ENCODE results near the gene TMIE. TPM values are rescaled to one million over a fixed set of nuclear protein-coding genes. Genes with fewer than 3 reads are reported as not detected.

The TMIE gene
- polyA plus RNA-seq, 1 experiment: not detected

DNA sequence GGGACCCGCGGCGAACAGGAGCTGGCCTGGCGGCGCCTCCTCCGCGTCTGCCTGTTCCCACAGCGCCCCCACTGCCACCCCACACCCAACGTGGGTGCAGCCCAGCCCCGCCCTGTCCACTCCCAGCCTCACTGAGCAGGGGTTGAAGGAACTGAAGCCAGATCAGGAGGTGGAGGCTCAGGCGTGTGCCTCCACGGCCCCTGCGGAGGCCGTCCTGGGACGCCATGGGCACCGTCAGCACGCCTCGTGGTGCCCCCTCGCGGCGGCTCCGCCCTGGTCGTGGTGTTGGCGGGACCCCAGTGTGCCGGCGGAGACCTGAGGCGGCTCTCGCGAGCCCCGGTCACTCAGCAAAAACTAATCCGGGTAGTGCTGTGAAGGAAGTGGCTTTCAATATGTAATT is 55.5 kb downstream of the TMIE start:
- Histone ChIP-seq H3K9me3 (ENCODE audit: control insufficient read depth, insufficient read depth, low read length) (no peaks in the 10 kb centered on the region), H3K4me3 (ENCODE audit: low read depth, low read length) (no peak overlapping the region), H3K27me3 (ENCODE audit: control insufficient read depth, insufficient read depth, low read length) (peaks cover 6% of the 10 kb centered on the region), H3K27ac (ENCODE audit: low read depth, low read length) (no peak overlapping the region)
- POLR2A ChIA-PET: no interaction called here
- DNase-seq (ENCODE audit: low read depth, low spot score): no peak
- CTCF ChIA-PET: no interaction called here
- TF ChIP-seq, protein P1, sequence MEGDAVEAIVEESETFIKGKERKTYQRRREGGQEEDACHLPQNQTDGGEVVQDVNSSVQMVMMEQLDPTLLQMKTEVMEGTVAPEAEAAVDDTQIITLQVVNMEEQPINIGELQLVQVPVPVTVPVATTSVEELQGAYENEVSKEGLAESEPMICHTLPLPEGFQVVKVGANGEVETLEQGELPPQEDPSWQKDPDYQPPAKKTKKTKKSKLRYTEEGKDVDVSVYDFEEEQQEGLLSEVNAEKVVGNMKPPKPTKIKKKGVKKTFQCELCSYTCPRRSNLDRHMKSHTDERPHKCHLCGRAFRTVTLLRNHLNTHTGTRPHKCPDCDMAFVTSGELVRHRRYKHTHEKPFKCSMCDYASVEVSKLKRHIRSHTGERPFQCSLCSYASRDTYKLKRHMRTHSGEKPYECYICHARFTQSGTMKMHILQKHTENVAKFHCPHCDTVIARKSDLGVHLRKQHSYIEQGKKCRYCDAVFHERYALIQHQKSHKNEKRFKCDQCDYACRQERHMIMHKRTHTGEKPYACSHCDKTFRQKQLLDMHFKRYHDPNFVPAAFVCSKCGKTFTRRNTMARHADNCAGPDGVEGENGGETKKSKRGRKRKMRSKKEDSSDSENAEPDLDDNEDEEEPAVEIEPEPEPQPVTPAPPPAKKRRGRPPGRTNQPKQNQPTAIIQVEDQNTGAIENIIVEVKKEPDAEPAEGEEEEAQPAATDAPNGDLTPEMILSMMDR (IDR thresholded peaks at IDR 0.05; ENCODE audit: low read depth, low read length): no peak

DNA sequence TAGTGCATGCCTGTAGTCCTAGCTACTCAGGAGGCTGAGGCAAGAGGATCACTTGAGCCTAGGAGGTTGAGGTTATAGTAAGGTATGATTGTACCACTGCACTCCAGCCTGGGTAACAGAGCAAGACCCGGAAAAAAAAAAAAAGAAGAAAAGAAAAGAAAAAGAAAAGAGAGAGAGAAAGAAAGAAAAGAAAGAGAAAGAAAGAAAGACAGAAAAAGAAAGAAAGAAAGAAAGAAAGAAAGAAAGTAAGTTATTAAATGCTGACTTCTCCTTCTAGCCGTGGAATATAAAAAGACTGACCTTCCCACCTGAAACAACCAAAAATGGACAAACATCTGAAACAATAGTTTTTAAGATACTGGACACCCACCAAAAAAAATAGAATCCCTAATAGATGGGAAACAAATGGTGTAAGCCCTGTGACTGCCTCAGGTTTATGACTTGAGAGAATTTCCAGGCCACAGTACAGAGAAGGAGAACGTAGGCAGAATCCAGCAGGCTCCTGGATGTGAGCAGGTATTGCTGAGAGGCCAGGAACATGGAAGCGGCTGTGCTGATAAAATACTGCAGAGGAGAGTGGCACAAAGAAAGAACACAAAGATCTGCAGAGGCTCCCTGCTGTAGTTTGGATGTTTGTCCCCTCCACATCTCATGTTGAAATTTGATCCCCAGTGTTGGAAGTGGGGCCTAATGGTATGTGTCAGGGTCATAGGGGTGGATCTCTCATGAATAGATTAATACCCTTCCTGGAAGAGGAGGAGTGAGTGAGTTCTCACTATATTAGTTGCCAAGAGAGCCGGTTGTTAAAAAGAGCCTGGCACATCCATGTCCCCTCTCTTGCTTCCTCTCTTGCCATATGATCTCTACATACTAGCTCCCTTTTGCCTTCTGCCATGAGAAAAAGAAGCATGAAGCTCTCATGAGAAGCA is 58.3 kb downstream of the TMIE start:
- ChIA-PET CTCF (no interaction called here), POLR2A (no interaction called here)
- DNase-seq (ENCODE audit: low read depth, low spot score): no peak
- H3K4me3 ChIP-seq (ENCODE audit: low read depth, low read length): no peak overlapping the region
- no peaks in the 10 kb centered on the region for H3K27me3 ChIP-seq (ENCODE audit: control insufficient read depth, insufficient read depth, low read length)
- TF ChIP-seq, protein P1 (IDR thresholded peaks at IDR 0.05; ENCODE audit: low read depth, low read length): no peak
- no peaks in the 10 kb centered on the region for H3K9me3 ChIP-seq (ENCODE audit: control insufficient read depth, insufficient read depth, low read length)
- no peak overlapping the region for H3K27ac ChIP-seq (ENCODE audit: low read depth, low read length)

Small RNAs within 50 kb of the gene (small RNA-seq; reads per million reads assigned to genes)
- gene PRSS45 (ENCODE audit: insufficient read length, low read depth): not detected

Other genes with a start within 250 kb of the TMIE start
- 0.10 TPM in 1 of 2 replicates, not detected in the other for gene LTF, start 236.5 kb upstream of the TMIE start, polyA plus RNA-seq (2011; rRNA removed)
- gene RTP3, start 203.4 kb upstream of the TMIE start, polyA plus RNA-seq (2011; rRNA removed): 0.06 and 0.14 TPM in 2 replicates
- gene LRRC2, start 135.1 kb upstream of the TMIE start, polyA plus RNA-seq (2011; rRNA removed): 3.3 and 4.2 TPM in 2 replicates
- gene FAM240A, start 88.9 kb upstream of the TMIE start, polyA plus RNA-seq (2011; rRNA removed): not detected in 2 replicates
- gene ALS2CL, start 7.7 kb upstream of the TMIE start, polyA plus RNA-seq (2011; rRNA removed): 0.89 and 1.0 TPM in 2 replicates
- gene PRSS50, start 16.5 kb downstream of the TMIE start, polyA plus RNA-seq (2011; rRNA removed): not detected in 2 replicates
- gene MYL3, start 162.1 kb downstream of the TMIE start, polyA plus RNA-seq (2011; rRNA removed): not detected in 2 replicates
- gene PTH1R, start 176.3 kb downstream of the TMIE start, polyA plus RNA-seq (2011; rRNA removed): 0.05 and 0.09 TPM in 2 replicates